KG1 (cell line): ENCODE results near the gene NPW.
"Not testable (repeated sequence)": the region's sequence is repeated elsewhere in the genome, so short reads cannot be mapped to it uniquely, and the experiment has no call there.

Experiments
- DNase-seq: peaks from one replicate; lab custom pipeline; 2025; lab: John Stamatoyannopoulos, UW

NPW gene

GRCh38 chr16:2023092-2024031 is 3.8 kb downstream of the NPW start:
- DNase-seq, result peak; percentile 76

- no peak for DNase-seq
Observed at GRCh38 chr16:2024032-2024420, 4.4 kb downstream of the NPW start.

- DNase-seq, result no peak
Observed at GRCh38 chr16:2025251-2025650, 5.7 kb downstream of the NPW start.

- DNase-seq, result no peak
Observed at GRCh38 chr16:2025878-2026460, 6.4 kb downstream of the NPW start.

- DNase-seq, result no peak
Observed at GRCh38 chr16:2026461-2027023, 7.0 kb downstream of the NPW start, which contains the start of gene NHERF2. Gene NHERF2, plus strand, starts transcription at chr16:2026902. Its CDS starts 104 bp downstream, at chr16:2027006.

GRCh38 chr16:2027024-2028010 is 7.7 kb downstream of the NPW start:
- DNase-seq, result no peak

- DNase-seq, result no peak
Observed at GRCh38 chr16:2028146-2028545, 8.6 kb downstream of the NPW start.

GRCh38 chr16:2028620-2029220 is 9.1 kb downstream of the NPW start:
- no peak for DNase-seq

GRCh38 chr16:2029350-2029749 is 9.8 kb downstream of the NPW start:
- DNase-seq, result no peak

- no peak for DNase-seq
Observed at GRCh38 chr16:2030036-2030435, 10.5 kb downstream of the NPW start.

- DNase-seq, result no peak
Observed at GRCh38 chr16:2031081-2031577, 11.5 kb downstream of the NPW start.

- no peak for DNase-seq
Observed at GRCh38 chr16:2032285-2033056, 12.9 kb downstream of the NPW start.

GRCh38 chr16:2033057-2033908 is 13.7 kb downstream of the NPW start:
- DNase-seq, result no peak

GRCh38 chr16:2033909-2034695 is 14.5 kb downstream of the NPW start:
- DNase-seq, result not testable (repeated sequence)

- no peak for DNase-seq
Observed at GRCh38 chr16:2034696-2035430, 15.3 kb downstream of the NPW start.

- no peak for DNase-seq
Observed at GRCh38 chr16:2035431-2036199, 16.0 kb downstream of the NPW start.
